Measurements from ENCODE around the gene PPEF2. TPM values are rescaled to one million over a fixed set of nuclear protein-coding genes. Genes with fewer than 3 reads are reported as not detected.
"Not testable (repeated sequence)": the region's sequence is repeated elsewhere in the genome, so short reads cannot be mapped to it uniquely, and the experiment has no call there.

Gene PPEF2
- total and polyA plus RNA-seq, 2 experiments from 2014 or later: not detected

GRCh38 chr4:75919920-75920319, 17.7 kb upstream of the PPEF2 start:
- peaks cover 4% of the 10 kb centered on the region; the same call in 1 of the 2 replicates for H3F3A ChIP-seq (ENCODE audit: insufficient read depth)
- in situ Hi-C loops (cut with MboI): no loop called here
- no peaks in the 10 kb centered on the region for H3K9me3 ChIP-seq (ENCODE audit: low read depth)
- 38 to 48% methylated on average over 3 of the region's 3 CpGs for WGBS, 2 experiments (ENCODE audit: low coverage in 1 of 2, low lambda C conversion rate in 2 of 2, missing lambda C conversion rate in 2 of 2)
- H3K9ac ChIP-seq: no peak overlapping the region
- H3K4me1 ChIP-seq (ENCODE audit: insufficient read depth): 0 out of 2 replicates have a peak, but pooled peaks cover 3% of the 10 kb centered on the region
- no peaks in the 10 kb centered on the region for H3K9me2 ChIP-seq (ENCODE audit: insufficient read depth)
- H3K4me3 ChIP-seq: no peak overlapping the region
- H3K27ac ChIP-seq: no peak overlapping the region
- no peak for TF ChIP-seq EZH2phosphoT487 (IDR thresholded peaks at IDR 0.05; ENCODE audit: insufficient read depth, low read depth)
- no peak for TF ChIP-seq EZH2 (IDR thresholded peaks at IDR 0.05; ENCODE audit: insufficient read depth, poor library complexity, severe bottlenecking)
- H3K4me2 ChIP-seq (ENCODE audit: unreplicated experiment): no peak overlapping the region
- no peaks in the 10 kb centered on the region for H3K79me2 ChIP-seq (ENCODE audit: insufficient read depth)
- H3K27me3 ChIP-seq (replicated peaks; ENCODE audit: insufficient read depth): no peaks in the 10 kb centered on the region
- H3K36me3 ChIP-seq (ENCODE audit: low read depth): 0 out of 2 replicates have a peak, but pooled peaks cover 5% of the 10 kb centered on the region
- no peaks in the 10 kb centered on the region for H4K20me1 ChIP-seq (ENCODE audit: insufficient read depth)
- DNase-seq: peak; percentile 15
- H2AFZ ChIP-seq: no peak overlapping the region

- Histone ChIP-seq H3K4me1 (ENCODE audit: insufficient read depth) (0 out of 2 replicates have a peak, but pooled peaks cover 3% of the 10 kb centered on the region), H3K27ac (0 out of 2 replicates have a peak overlapping the region, but pooled peaks have one; percentile 0), H3K4me2 (ENCODE audit: unreplicated experiment) (no peak overlapping the region), H4K20me1 (ENCODE audit: insufficient read depth) (no peaks in the 10 kb centered on the region), H3K79me2 (ENCODE audit: insufficient read depth) (no peaks in the 10 kb centered on the region), H3K27me3 (replicated peaks; ENCODE audit: insufficient read depth) (no peaks in the 10 kb centered on the region), H3K9ac (peak overlapping the region; percentile 2; the same call in 1 of the 2 replicates), H3K36me3 (ENCODE audit: low read depth) (no peaks in the 10 kb centered on the region), H3K9me2 (ENCODE audit: insufficient read depth) (no peaks in the 10 kb centered on the region), H3K4me3 (no peak overlapping the region), H3F3A (ENCODE audit: insufficient read depth) (peaks cover 4% of the 10 kb centered on the region; the same call in 1 of the 2 replicates), H2AFZ (peak overlapping the region; percentile 71), H3K9me3 (ENCODE audit: low read depth) (no peaks in the 10 kb centered on the region)
- 3 to 4% methylated on average over 1 of the region's 1 CpG for WGBS, 2 experiments (ENCODE audit: low coverage in 1 of 2, low lambda C conversion rate in 2 of 2, missing lambda C conversion rate in 2 of 2)
- in situ Hi-C loops (cut with MboI): no loop called here
- peak; percentile 68 for DNase-seq
- no peak for TF ChIP-seq EZH2 (IDR thresholded peaks at IDR 0.05; ENCODE audit: insufficient read depth, poor library complexity, severe bottlenecking)
- TF ChIP-seq EZH2phosphoT487 (IDR thresholded peaks at IDR 0.05; ENCODE audit: insufficient read depth, low read depth): no peak
Measured at GRCh38 chr4:75916091-75916661, 13.9 kb upstream of the PPEF2 start.

GRCh38 chr4:75912968-75913367, 10.7 kb upstream of the PPEF2 start:
- no peaks in the 10 kb centered on the region for H3K36me3 ChIP-seq (ENCODE audit: low read depth)
- H3K27ac ChIP-seq: no peak overlapping the region
- in situ Hi-C loops (cut with MboI): no loop called here
- H3K4me3 ChIP-seq: no peak overlapping the region
- no peak overlapping the region for H3K4me2 ChIP-seq (ENCODE audit: unreplicated experiment)
- no peaks in the 10 kb centered on the region for H3K9me3 ChIP-seq (ENCODE audit: low read depth)
- DNase-seq: no peak
- 0 out of 2 replicates have a peak, but pooled peaks cover 3% of the 10 kb centered on the region for H3K4me1 ChIP-seq (ENCODE audit: insufficient read depth)
- no peak for TF ChIP-seq EZH2 (IDR thresholded peaks at IDR 0.05; ENCODE audit: insufficient read depth, poor library complexity, severe bottlenecking)
- no peak for TF ChIP-seq EZH2phosphoT487 (IDR thresholded peaks at IDR 0.05; ENCODE audit: insufficient read depth, low read depth)
- 65 to 66% methylated on average over 6 of the region's 6 CpGs for WGBS, 2 experiments (ENCODE audit: low coverage in 1 of 2, low lambda C conversion rate in 2 of 2, missing lambda C conversion rate in 2 of 2)
- H3K9ac ChIP-seq: no peak overlapping the region
- no peaks in the 10 kb centered on the region for H3K9me2 ChIP-seq (ENCODE audit: insufficient read depth)
- H3K79me2 ChIP-seq (ENCODE audit: insufficient read depth): no peaks in the 10 kb centered on the region
- peaks cover 4% of the 10 kb centered on the region; the same call in 1 of the 2 replicates for H3F3A ChIP-seq (ENCODE audit: insufficient read depth)
- H2AFZ ChIP-seq: no peak overlapping the region
- H3K27me3 ChIP-seq (replicated peaks; ENCODE audit: insufficient read depth): no peaks in the 10 kb centered on the region
- no peaks in the 10 kb centered on the region for H4K20me1 ChIP-seq (ENCODE audit: insufficient read depth)

GRCh38 chr4:75910831-75911230, 8.6 kb upstream of the PPEF2 start:
- 92 to 93% methylated on average over 6 of the region's 6 CpGs for WGBS, 2 experiments (ENCODE audit: low coverage in 1 of 2, low lambda C conversion rate in 2 of 2, missing lambda C conversion rate in 2 of 2)
- H3K4me1 ChIP-seq (ENCODE audit: insufficient read depth); H3K4me2 ChIP-seq (ENCODE audit: unreplicated experiment); H3K4me3 ChIP-seq; DNase-seq; H3K27me3 ChIP-seq (replicated peaks; ENCODE audit: insufficient read depth); H4K20me1 ChIP-seq (ENCODE audit: insufficient read depth); H2AFZ ChIP-seq; H3K9me2 ChIP-seq (ENCODE audit: insufficient read depth); H3K36me3 ChIP-seq (ENCODE audit: low read depth); H3K79me2 ChIP-seq (ENCODE audit: insufficient read depth); H3K9me3 ChIP-seq (ENCODE audit: low read depth); H3K9ac ChIP-seq; H3F3A ChIP-seq (ENCODE audit: insufficient read depth); in situ Hi-C loops (cut with MboI); H3K27ac ChIP-seq: not testable (repeated sequence)
